Liver (tissue), 9 donors: ENCODE results near the gene SLIT3. TPM values are rescaled to one million over a fixed set of nuclear protein-coding genes. Genes with fewer than 3 reads are reported as not detected.

Source experiments
- DNase-seq: peaks from one replicate; pipeline ENCODE4 v3.0.0-alpha.2; 2017; ENCODE audit warnings: low spot score
- H3K27ac ChIP-seq, 2 donors: one replicate each; pipeline ENCODE4 v1.7.0; 2013; ENCODE audit warnings: inconsistent platforms in 2 of 2, low read length in 2 of 2, control low read depth in 1 of 2, low read depth in 1 of 2, mild to moderate bottlenecking in 1 of 2
- H3K27me3 ChIP-seq, 4 donors: one replicate each; pipeline versions ENCODE4 v1.6.1 to v1.7.0; 2013; ENCODE audit warnings: low read length in 3 of 4, inconsistent platforms in 1 of 4, mild to moderate bottlenecking in 1 of 4, moderate library complexity in 1 of 4; ENCODE audit not compliant: control insufficient read depth in 4 of 4, insufficient read depth in 4 of 4
- H3K36me3 ChIP-seq, 4 donors: one replicate each; pipeline versions ENCODE4 v1.6.1 to v1.7.0; 2013; ENCODE audit warnings: low read length in 3 of 4, mild to moderate bottlenecking in 3 of 4, low read depth in 1 of 4, moderate library complexity in 1 of 4; ENCODE audit not compliant: control insufficient read depth in 4 of 4, insufficient read depth in 3 of 4
- H3K4me1 ChIP-seq, 4 donors: one replicate each; pipeline versions ENCODE4 v1.6.1 to v1.7.0; 2013; ENCODE audit warnings: low read length in 3 of 4, mild to moderate bottlenecking in 3 of 4, moderate library complexity in 1 of 4; ENCODE audit not compliant: control insufficient read depth in 4 of 4, insufficient read depth in 4 of 4
- H3K4me3 ChIP-seq, 3 donors: one replicate each; pipeline versions ENCODE4 v1.6.1 to v1.7.0; 2013; ENCODE audit warnings: low read length in 3 of 3, control low read depth in 1 of 3, low read depth in 1 of 3, mild to moderate bottlenecking in 1 of 3
- H3K9ac ChIP-seq, 2 donors: one replicate each; pipeline ENCODE4 v1.7.0; 2013; ENCODE audit warnings: low read length in 2 of 2, mild to moderate bottlenecking in 2 of 2, moderate library complexity in 2 of 2, control low read depth in 1 of 2, low read depth in 1 of 2
- H3K9me3 ChIP-seq, 4 donors: one replicate each; pipeline versions ENCODE4 v1.6.1 to v1.7.0; 2013; ENCODE audit warnings: low read length in 3 of 4; ENCODE audit not compliant: control insufficient read depth in 4 of 4
- ATF3 ChIP-seq: IDR thresholded peaks from 2 replicates; pipeline ENCODE4 v1.6.1; 2016; ENCODE audit warnings: antibody characterized with exemption
- EGR1 ChIP-seq, 2 donors: IDR thresholded peaks; 2 replicates each; pipeline ENCODE4 v1.6.1; 2016 to 2018; ENCODE audit warnings: antibody characterized with exemption in 2 of 2, low read depth in 2 of 2
- FOXA1 ChIP-seq: IDR thresholded peaks from 2 replicates; pipeline ENCODE4 v1.6.1; 2016; ENCODE audit warnings: antibody characterized with exemption
- FOXA2 ChIP-seq: IDR thresholded peaks from 2 replicates; pipeline ENCODE4 v1.6.1; 2016; ENCODE audit warnings: antibody characterized with exemption
- GABPA ChIP-seq, 2 donors: IDR thresholded peaks in 1 of 2; conservative IDR thresholded peaks in 1 of 2; 2 replicates each; pipeline ENCODE4 v1.6.1; 2016; ENCODE audit warnings: antibody characterized with exemption in 2 of 2, mild to moderate bottlenecking in 1 of 2, moderate library complexity in 1 of 2
- HNF4A ChIP-seq, 2 donors: conservative IDR thresholded peaks; 2 replicates each; pipeline ENCODE4 v1.6.1; 2016; ENCODE audit warnings: antibody characterized with exemption in 2 of 2, mild to moderate bottlenecking in 2 of 2
- HNF4G ChIP-seq: IDR thresholded peaks from 2 replicates; pipeline ENCODE4 v1.6.1; 2016; ENCODE audit warnings: antibody characterized with exemption
- JUND ChIP-seq, 2 donors: IDR thresholded peaks; 2 replicates each; pipeline ENCODE4 v1.6.1; 2016; ENCODE audit warnings: antibody characterized with exemption in 2 of 2
- NR2F2 ChIP-seq: IDR thresholded peaks from 2 replicates; pipeline ENCODE4 v1.6.1; 2016; ENCODE audit warnings: antibody characterized with exemption
- RAD21 ChIP-seq, 2 donors: IDR thresholded peaks; 2 replicates each; pipeline ENCODE4 v1.6.1; 2016; ENCODE audit warnings: antibody characterized with exemption in 2 of 2, mild to moderate bottlenecking in 2 of 2
- SP1 ChIP-seq: IDR thresholded peaks from 2 replicates; pipeline ENCODE4 v1.6.1; 2018; ENCODE audit warnings: antibody characterized with exemption, mild to moderate bottlenecking
- TAF1 ChIP-seq: conservative IDR thresholded peaks from 2 replicates; pipeline ENCODE4 v1.6.1; 2016; ENCODE audit warnings: antibody characterized with exemption, mild to moderate bottlenecking
- YY1 ChIP-seq: IDR thresholded peaks from 2 replicates; pipeline ENCODE4 v1.6.1; 2016; ENCODE audit warnings: antibody characterized with exemption, mild to moderate bottlenecking
- ZBTB33 ChIP-seq: IDR thresholded peaks from 2 replicates; pipeline ENCODE4 v1.6.1; 2016; ENCODE audit warnings: antibody characterized with exemption
- WGBS: extraction: QIAGEN DNeasy Blood & Tissue Kit; methylation state at CpG from one replicate; pipeline ENCODE4 v1.1.7; 2013; 5-methylcytosine and 5-hydroxymethylcytosine counted together
- polyA plus RNA-seq, 2 donors: library from polyadenylated mRNA; stranded (reverse) in 1 of 2; unstranded in 1 of 2; fragments of 200-250 nt in 1 of 2; fragments of >200 nt in 1 of 2; fragmentation: Nextera tagmentation in 1 of 2; extraction: Ambion mirVana in 1 of 2; gene quantifications; one replicate each; pipeline versions ENCODE4 v1.2.1 to v1.2.3, GENCODE V29; 2013 to 2015
- total RNA-seq, 2 donors: library from RNA; depleted of rRNA; stranded (reverse); fragments of >200 nt; gene quantifications; one replicate each; pipeline ENCODE4 v1.2.3, GENCODE V29; 2014
- TF ChIP-seq, protein P1 (sequence below): IDR thresholded peaks from 2 replicates; pipeline ENCODE4 v1.6.1; 2016; ENCODE audit warnings: antibody characterized with exemption
- TF ChIP-seq, protein P2 (sequence below): IDR thresholded peaks from 2 replicates; pipeline ENCODE4 v1.6.1; 2016; ENCODE audit warnings: antibody characterized with exemption, mild to moderate bottlenecking
- TF ChIP-seq, protein P3 (sequence below): fragments of 150-350 bp; IDR thresholded peaks from 2 replicates; pipeline ENCODE4 v1.5.1; 2017; ENCODE audit warnings: improper control_type of control experiment, low read depth, low read length; ENCODE audit not compliant: missing input control
- donor health status: healthy.
- donor health status: healthy.
- donor health status: healthy.
- donor health status: healthy.
- donor health status: healthy.

The SLIT3 gene
- total and polyA plus RNA-seq, 4 donors = 0.61 to 1.3 (median 0.91) TPM

- Histone ChIP-seq H3K36me3 (no peaks in the 10 kb centered on the region), H3K4me3 (no peak overlapping the region), H3K4me1 (no peaks in the 10 kb centered on the region), H3K27me3 (peaks cover 0 to 4% (median 0%) of the 10 kb centered on the region in 4 donors), H3K9me3 (no peaks in the 10 kb centered on the region), H3K9ac (no peak overlapping the region), H3K27ac (no peak overlapping the region)
- TF ChIP-seq TAF1 = no peak
- TF ChIP-seq RAD21 (IDR thresholded peaks at IDR 0.05) = no peak
- no peak for TF ChIP-seq FOXA1
- no peak for TF ChIP-seq SP1
- no peak for TF ChIP-seq ATF3
- no peak for TF ChIP-seq HNF4A (conservative IDR thresholded peaks at IDR 0.05)
- TF ChIP-seq FOXA2 = no peak
- TF ChIP-seq EGR1 (IDR thresholded peaks at IDR 0.05; ENCODE audit: low read depth in 2 of 2) = no peak
- TF ChIP-seq, protein P1, sequence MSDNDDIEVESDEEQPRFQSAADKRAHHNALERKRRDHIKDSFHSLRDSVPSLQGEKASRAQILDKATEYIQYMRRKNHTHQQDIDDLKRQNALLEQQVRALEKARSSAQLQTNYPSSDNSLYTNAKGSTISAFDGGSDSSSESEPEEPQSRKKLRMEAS = no peak
- TF ChIP-seq NR2F2 = no peak
- no peak for TF ChIP-seq ZBTB33
- TF ChIP-seq JUND (IDR thresholded peaks at IDR 0.05) = no peak
- no peak for TF ChIP-seq GABPA (IDR thresholded peaks at IDR 0.05 in 1 of 2, conservative IDR thresholded peaks at IDR 0.05 in 1 of 2)
- TF ChIP-seq, protein P2, sequence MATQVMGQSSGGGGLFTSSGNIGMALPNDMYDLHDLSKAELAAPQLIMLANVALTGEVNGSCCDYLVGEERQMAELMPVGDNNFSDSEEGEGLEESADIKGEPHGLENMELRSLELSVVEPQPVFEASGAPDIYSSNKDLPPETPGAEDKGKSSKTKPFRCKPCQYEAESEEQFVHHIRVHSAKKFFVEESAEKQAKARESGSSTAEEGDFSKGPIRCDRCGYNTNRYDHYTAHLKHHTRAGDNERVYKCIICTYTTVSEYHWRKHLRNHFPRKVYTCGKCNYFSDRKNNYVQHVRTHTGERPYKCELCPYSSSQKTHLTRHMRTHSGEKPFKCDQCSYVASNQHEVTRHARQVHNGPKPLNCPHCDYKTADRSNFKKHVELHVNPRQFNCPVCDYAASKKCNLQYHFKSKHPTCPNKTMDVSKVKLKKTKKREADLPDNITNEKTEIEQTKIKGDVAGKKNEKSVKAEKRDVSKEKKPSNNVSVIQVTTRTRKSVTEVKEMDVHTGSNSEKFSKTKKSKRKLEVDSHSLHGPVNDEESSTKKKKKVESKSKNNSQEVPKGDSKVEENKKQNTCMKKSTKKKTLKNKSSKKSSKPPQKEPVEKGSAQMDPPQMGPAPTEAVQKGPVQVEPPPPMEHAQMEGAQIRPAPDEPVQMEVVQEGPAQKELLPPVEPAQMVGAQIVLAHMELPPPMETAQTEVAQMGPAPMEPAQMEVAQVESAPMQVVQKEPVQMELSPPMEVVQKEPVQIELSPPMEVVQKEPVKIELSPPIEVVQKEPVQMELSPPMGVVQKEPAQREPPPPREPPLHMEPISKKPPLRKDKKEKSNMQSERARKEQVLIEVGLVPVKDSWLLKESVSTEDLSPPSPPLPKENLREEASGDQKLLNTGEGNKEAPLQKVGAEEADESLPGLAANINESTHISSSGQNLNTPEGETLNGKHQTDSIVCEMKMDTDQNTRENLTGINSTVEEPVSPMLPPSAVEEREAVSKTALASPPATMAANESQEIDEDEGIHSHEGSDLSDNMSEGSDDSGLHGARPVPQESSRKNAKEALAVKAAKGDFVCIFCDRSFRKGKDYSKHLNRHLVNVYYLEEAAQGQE = no peak
- TF ChIP-seq, protein P3, sequence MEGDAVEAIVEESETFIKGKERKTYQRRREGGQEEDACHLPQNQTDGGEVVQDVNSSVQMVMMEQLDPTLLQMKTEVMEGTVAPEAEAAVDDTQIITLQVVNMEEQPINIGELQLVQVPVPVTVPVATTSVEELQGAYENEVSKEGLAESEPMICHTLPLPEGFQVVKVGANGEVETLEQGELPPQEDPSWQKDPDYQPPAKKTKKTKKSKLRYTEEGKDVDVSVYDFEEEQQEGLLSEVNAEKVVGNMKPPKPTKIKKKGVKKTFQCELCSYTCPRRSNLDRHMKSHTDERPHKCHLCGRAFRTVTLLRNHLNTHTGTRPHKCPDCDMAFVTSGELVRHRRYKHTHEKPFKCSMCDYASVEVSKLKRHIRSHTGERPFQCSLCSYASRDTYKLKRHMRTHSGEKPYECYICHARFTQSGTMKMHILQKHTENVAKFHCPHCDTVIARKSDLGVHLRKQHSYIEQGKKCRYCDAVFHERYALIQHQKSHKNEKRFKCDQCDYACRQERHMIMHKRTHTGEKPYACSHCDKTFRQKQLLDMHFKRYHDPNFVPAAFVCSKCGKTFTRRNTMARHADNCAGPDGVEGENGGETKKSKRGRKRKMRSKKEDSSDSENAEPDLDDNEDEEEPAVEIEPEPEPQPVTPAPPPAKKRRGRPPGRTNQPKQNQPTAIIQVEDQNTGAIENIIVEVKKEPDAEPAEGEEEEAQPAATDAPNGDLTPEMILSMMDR = no peak
- no peak for TF ChIP-seq HNF4G
- no peak for TF ChIP-seq YY1
- 75% methylated on average over 10 of the region's 10 CpGs for WGBS
- DNase-seq = no peak
Observed at GRCh38 chr5:168932400-168933189, 368.3 kb downstream of the SLIT3 start.
